HG02610 (cell line): Measurements from ENCODE around the gene DENND1C.
A peak's percentile ranks its signal among the peaks of the same experiment; 100 is the strongest.

Experiments used
- ATAC-seq: cut with Tn5 transposase; IDR thresholded peaks from one replicate; pipeline ENCODE4 v1.9.1; 2021; ENCODE audit warnings: mild to moderate bottlenecking, moderate library complexity; ENCODE audit not compliant: unreplicated experiment

DENND1C gene, protein sequence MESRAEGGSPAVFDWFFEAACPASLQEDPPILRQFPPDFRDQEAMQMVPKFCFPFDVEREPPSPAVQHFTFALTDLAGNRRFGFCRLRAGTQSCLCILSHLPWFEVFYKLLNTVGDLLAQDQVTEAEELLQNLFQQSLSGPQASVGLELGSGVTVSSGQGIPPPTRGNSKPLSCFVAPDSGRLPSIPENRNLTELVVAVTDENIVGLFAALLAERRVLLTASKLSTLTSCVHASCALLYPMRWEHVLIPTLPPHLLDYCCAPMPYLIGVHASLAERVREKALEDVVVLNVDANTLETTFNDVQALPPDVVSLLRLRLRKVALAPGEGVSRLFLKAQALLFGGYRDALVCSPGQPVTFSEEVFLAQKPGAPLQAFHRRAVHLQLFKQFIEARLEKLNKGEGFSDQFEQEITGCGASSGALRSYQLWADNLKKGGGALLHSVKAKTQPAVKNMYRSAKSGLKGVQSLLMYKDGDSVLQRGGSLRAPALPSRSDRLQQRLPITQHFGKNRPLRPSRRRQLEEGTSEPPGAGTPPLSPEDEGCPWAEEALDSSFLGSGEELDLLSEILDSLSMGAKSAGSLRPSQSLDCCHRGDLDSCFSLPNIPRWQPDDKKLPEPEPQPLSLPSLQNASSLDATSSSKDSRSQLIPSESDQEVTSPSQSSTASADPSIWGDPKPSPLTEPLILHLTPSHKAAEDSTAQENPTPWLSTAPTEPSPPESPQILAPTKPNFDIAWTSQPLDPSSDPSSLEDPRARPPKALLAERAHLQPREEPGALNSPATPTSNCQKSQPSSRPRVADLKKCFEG

DNA sequence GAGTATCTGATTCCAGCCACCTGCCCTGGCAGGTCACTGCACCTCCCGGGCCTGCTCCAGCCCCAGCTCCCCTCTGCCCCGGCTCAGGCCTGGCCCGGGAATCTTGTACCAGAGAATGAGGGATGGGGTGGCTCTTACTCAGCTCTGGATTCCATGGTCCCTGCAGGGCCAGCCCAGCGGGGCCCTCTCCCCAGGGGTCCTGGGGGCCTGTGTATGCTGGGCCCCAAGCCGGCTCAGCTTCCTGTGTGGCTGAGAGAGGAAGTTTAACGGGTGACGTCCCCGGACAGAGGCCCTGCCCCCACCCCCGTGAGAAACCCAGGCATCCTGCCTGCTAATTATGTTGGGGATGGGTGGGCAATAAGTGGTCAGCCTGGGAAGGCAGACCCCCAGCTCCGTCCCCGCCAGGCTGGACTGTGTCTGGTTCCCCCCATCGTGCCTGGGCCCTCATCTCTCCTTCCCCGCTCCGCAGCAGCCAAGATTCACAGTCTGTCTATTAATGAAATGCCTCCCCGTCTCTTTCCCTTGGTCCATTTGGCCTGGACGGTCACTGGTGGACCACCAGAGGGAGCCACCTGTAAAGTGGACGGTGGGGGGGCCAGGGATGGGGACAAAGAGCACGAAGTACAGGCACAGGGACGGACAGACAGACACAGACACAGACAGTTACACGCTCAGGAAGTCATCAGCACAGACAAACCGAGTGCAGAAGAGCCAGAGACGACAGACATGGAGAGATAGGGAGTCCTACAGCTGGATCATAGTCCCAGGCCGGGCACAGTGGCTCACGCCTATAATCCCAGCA lies at the start of gene DENND1C:
DENND1C (minus strand) TSS at position 247 of the 802 bp plus-strand sequence; CDS start at position 155, 92 bp downstream.
- ATAC-seq = peak; percentile 56

GRCh38 chr19:6530386-6531162 lies 49.0 kb upstream of the DENND1C start, which contains the start of gene TNFSF9:
TNFSF9 (plus strand) TSS chr19:6531026; CDS start chr19:6531037, 11 bp downstream.
- peak; percentile 27 for ATAC-seq

DNA sequence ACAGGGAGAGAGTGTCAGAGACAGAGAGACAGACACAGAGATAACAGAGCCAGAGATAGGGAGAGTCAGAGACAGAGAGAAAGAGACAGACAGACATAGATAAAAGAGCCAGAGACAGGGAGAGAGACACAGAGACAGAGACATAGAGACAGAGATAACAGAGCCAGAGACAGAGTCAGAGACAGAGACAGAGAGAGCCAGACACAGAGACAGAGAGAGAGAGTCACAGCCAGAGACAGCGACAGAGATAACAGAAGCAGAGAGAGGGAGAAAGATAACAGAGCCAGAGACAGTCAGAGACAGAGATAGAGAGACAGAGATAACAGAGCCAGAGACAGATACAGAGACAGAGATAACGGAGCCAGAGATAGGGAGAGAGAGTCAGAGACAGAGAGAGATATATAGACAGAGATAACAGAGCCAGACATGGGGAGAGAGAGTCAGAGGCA lies 48.4 kb upstream of the DENND1C start:
- ATAC-seq = no peak

GRCh38 chr19:6529351-6529750 lies 47.8 kb upstream of the DENND1C start:
- ATAC-seq = no peak

- no peak for ATAC-seq
These were observed 47.0 kb upstream of the DENND1C start for GRCh38 chr19:6528544-6529121.

DNA sequence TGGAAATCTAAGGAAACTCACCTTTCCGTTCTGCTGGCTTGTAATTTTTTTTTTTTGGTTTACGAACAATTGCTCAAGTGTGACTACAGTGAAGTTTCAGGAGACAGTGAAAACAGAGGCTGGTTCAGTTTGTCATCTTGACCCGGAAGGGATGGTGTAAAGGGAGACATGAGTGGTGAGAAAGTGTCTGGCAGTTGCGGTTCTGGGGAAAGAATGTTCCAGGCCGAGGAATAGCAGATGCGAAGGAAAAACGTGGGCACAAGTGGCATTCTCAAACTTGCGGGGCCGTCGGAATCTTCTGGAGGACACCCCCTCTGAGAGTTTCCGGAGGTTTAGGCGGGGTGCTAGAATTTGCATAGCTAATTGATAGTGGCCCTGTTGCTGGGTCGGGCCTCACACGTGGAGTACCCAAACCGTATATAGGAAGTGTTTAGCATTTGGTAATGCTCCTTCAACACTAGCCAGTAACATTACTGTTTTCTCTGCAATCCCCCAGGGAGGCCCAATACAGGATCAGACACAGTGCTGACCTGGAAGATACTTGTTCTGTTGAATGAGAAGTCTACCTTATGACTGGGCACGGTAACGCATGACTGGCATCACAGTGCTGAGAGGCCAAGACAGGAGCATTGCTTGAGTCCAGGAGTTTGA lies 46.4 kb upstream of the DENND1C start:
- peak; percentile 43 for ATAC-seq

DNA sequence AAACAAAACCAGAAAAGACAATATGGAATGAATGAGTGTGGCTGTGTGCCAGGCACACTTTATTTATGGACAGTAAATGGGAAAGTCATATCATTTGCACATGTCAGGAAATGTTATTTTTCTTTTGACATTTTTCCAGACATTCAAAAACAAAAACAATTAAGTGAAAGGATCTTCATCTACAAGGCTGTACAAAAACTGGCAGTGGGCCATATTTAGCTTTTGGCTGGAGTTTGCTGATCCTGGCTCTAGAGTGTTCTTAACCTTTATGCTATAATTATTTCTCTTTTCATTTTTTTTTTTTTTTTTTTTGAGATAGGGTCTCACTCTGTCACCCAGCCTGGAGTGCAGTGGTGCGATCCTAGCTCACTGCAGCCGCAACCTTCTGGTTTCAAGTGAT lies 42.7 kb upstream of the DENND1C start:
- no peak for ATAC-seq

DNA sequence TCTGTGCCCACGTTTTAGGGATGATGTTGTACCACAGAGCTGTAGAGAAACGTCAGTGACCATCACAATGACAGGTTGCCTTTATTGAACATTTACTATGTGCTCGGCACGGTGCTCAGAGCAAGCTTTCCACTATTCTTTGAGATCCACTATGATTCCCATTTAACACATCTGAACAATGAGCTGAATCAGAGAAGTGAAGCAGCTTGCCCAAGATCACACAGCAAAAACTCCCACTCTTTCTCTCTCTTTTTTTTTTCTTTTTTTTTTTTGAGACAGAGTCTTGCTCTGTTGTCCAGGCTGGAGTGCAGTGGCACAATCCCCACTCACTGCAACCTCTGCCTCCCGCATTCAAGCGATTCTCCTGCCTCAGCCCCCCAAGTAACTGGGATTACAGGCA lies 41.1 kb upstream of the DENND1C start:
- no peak for ATAC-seq

GRCh38 chr19:6521718-6522646 lies 40.4 kb upstream of the DENND1C start:
- peak; percentile 42 for ATAC-seq

DNA sequence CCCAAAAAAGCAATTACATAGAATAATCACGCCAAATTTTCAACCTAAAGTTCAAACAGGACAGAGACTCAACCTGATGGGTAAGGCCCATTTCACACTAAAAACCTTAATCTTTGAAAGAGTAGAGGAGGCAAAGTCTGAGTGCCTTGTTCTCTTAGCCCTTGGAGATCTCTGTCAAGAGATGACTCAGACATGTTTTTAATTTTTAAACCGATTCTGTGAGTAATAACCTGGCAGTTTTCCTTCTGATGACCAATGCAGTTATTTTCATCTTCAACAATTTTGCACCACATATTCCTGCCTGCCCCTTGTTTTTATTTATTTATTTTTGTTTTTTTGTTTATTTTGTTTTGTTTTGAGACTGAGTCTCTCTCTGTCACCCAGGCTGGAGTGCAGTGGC lies 37.7 kb upstream of the DENND1C start:
- no peak for ATAC-seq

DNA sequence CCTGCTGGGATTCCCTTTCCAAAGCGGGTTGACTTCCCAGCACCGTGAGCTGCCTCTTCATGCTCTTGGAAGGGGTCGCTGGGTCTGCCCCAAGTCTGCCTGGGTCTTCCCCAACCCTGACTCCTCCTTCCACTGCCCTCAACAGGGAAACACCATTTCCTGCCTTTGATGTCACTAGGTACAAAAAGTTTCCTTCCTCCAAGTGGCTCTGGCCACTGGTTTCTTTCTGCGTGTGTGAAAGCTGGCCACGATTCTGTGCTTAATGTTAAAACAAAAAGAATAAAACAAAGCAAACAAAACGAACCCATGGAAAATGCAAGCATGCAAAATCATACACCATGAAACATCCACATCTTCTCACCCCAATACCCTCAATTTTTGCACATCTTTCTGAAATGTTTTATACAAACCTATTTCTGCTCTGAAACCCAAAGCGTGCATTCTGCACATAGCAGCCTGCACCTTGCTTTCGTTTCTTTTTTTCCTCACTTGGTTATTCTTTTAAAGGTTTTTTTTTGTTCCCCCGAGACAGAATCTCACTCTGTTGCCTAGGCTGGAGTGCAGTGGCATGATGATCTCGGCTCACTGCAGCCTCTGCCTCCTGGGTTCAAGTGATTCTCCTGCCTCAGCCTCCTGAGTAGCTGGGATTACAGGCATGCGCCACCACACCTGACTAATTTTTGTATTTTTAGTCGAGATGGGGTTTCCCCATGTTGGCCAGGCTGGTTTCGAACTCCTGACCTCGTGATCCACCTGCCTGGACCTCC lies 36.7 kb upstream of the DENND1C start:
- peak; percentile 32 for ATAC-seq

- ATAC-seq = peak; percentile 38
These were observed 35.2 kb upstream of the DENND1C start for GRCh38 chr19:6516659-6517291.

DNA sequence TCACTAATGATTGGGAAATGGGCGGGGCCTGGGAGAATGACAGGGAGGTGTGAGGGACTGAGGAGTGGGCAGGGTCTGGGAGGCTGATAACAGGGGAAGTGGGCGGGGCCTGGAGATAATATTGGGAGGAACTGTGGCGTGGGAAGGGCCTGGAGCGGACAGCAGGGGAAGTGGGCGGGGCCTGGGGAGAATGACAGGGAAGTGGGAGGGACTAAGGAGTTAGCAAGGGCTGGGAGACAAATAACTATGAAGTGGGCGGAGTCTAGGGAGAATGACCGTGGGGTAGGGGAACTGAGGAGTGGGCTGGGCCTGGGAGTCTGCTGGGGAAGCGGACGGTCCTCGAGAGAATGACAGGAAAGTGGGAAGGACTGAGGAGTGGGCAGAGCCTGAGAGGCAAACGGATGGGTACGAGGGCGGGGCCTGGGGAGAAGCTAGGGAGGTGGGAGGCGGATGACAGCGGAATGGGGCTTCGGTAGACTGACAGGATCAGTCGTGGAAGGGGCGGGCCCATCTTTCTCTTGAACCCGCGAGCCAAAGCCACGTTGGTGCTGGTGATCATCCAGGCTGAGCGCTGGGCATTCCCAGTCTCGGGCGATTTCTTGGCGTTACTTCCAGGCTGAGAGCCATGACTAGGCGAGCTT lies 34.6 kb upstream of the DENND1C start:
- ATAC-seq = peak; percentile 42

- ATAC-seq = no peak
These were observed 33.4 kb upstream of the DENND1C start for GRCh38 chr19:6514926-6515544.

- ATAC-seq = no peak
These were observed 32.5 kb upstream of the DENND1C start for GRCh38 chr19:6514089-6514488.

- ATAC-seq = no peak
These were observed 29.0 kb upstream of the DENND1C start for GRCh38 chr19:6510618-6511017.
